Coronary artery (tissue), 2 donors: ENCODE results near the gene GABPB2.

Source experiments
- DNase-seq: peaks from one replicate; pipeline ENCODE4 v3.0.0-alpha.2; 2017; ENCODE audit warnings: low spot score
- H3K27ac ChIP-seq, 2 donors: fragments of 200-600 bp; sonication (generic); one replicate each; pipeline ENCODE4 v1.5.1; 2016 to 2019
- H3K4me3 ChIP-seq: fragments of 200-600 bp; sonication (generic); 2 replicates; pipeline ENCODE4 v1.5.1; 2016; ENCODE audit warnings: mild to moderate bottlenecking, moderate library complexity
- CTCF ChIP-seq: fragments of 200-600 bp; sonication (generic); IDR thresholded peaks from one replicate; pipeline ENCODE4 v1.5.1; 2019; ENCODE audit warnings: antibody characterized with exemption

GABPB2 gene

GRCh38 chr1:151050051-151050688 lies 20.4 kb upstream of the GABPB2 start:
- Histone ChIP-seq H3K27ac (no peak overlapping the region), H3K4me3 (no peak overlapping the region)
- no peak for TF ChIP-seq CTCF
- DNase-seq = no peak

GRCh38 chr1:151051356-151052009 lies 19.1 kb upstream of the GABPB2 start:
- TF ChIP-seq CTCF = no peak
- no peak overlapping the region for H3K27ac ChIP-seq
- DNase-seq = no peak
- no peak overlapping the region for H3K4me3 ChIP-seq

GRCh38 chr1:151054971-151055547 lies 15.5 kb upstream of the GABPB2 start:
- H3K27ac ChIP-seq = peak overlapping the region in 1 of 2 donors; percentile 98
- H3K4me3 ChIP-seq = no peak overlapping the region
- no peak for TF ChIP-seq CTCF
- no peak for DNase-seq

GRCh38 chr1:151055581-151055980 lies 15.0 kb upstream of the GABPB2 start:
- TF ChIP-seq CTCF = no peak
- no peak for DNase-seq
- Histone ChIP-seq H3K27ac (peak overlapping the region; percentile 44 to 98), H3K4me3 (peak overlapping the region; percentile 96)

- no peak for TF ChIP-seq CTCF
- H3K4me3 ChIP-seq = peak overlapping the region; percentile 96
- H3K27ac ChIP-seq = peak overlapping the region; percentile 44 to 98
- no peak for DNase-seq
Observed at GRCh38 chr1:151056149-151056548, 14.4 kb upstream of the GABPB2 start.

GRCh38 chr1:151058692-151059091 lies 11.9 kb upstream of the GABPB2 start:
- Histone ChIP-seq H3K27ac (peak overlapping the region; percentile 89 to 98), H3K4me3 (peak overlapping the region; percentile 96)
- DNase-seq = no peak
- no peak for TF ChIP-seq CTCF
